Epithelial cell of esophagus (primary cell): ENCODE data around the gene TGOLN2.

Experiments used
- DNase-seq: peaks from one replicate; pipeline ENCODE4 v3.0.0; 2010; ENCODE audit warnings: low read depth
- H3K4me3 ChIP-seq: 2 replicates; pipeline ENCODE4 v1.5.1; 2011; ENCODE audit warnings: mild to moderate bottlenecking, low read length, control low read depth
- TF ChIP-seq, protein P1 (sequence below): IDR thresholded peaks from 2 replicates; pipeline ENCODE4 v1.5.1; 2011; ENCODE audit warnings: low read depth, mild to moderate bottlenecking, low read length, control low read depth, inconsistent platforms; ENCODE audit not compliant: insufficient read depth; ENCODE audit errors: missing control alignments

The TGOLN2 gene

GRCh38 chr2:85327822-85328617 is at the start of gene TGOLN2:
TSS of gene TGOLN2 (minus strand) at chr2:85327989. CDS start at chr2:85327962, 27 bp downstream.
- TF ChIP-seq, protein P1, sequence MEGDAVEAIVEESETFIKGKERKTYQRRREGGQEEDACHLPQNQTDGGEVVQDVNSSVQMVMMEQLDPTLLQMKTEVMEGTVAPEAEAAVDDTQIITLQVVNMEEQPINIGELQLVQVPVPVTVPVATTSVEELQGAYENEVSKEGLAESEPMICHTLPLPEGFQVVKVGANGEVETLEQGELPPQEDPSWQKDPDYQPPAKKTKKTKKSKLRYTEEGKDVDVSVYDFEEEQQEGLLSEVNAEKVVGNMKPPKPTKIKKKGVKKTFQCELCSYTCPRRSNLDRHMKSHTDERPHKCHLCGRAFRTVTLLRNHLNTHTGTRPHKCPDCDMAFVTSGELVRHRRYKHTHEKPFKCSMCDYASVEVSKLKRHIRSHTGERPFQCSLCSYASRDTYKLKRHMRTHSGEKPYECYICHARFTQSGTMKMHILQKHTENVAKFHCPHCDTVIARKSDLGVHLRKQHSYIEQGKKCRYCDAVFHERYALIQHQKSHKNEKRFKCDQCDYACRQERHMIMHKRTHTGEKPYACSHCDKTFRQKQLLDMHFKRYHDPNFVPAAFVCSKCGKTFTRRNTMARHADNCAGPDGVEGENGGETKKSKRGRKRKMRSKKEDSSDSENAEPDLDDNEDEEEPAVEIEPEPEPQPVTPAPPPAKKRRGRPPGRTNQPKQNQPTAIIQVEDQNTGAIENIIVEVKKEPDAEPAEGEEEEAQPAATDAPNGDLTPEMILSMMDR, result no peak
- peak; percentile 92 for DNase-seq
- H3K4me3 ChIP-seq, result peak within 1 kb of the TSS; percentile 88

DNA sequence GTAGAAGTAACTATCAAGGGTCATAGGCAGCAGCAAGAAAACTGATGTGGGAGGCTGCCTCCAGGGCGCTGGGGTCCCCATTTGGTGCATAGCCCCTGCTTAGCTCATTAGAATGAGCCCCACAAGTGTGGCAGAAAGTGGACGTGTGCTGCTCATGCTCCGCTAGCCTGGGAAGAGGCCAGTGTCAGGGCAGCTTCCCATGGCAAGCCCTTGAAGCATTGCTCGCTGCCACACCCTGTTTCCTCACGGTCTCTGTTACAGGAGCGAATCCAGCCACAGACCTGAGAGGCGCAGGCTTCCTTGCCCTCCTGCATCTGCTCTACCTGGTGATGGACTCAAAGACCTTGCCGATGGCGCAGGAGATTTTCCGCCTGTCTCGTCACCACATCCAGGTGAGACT is 49.3 kb upstream of the TGOLN2 start:
- DNase-seq, result no peak
- H3K4me3 ChIP-seq, result no peak overlapping the region
- TF ChIP-seq, protein P1, result no peak

DNA sequence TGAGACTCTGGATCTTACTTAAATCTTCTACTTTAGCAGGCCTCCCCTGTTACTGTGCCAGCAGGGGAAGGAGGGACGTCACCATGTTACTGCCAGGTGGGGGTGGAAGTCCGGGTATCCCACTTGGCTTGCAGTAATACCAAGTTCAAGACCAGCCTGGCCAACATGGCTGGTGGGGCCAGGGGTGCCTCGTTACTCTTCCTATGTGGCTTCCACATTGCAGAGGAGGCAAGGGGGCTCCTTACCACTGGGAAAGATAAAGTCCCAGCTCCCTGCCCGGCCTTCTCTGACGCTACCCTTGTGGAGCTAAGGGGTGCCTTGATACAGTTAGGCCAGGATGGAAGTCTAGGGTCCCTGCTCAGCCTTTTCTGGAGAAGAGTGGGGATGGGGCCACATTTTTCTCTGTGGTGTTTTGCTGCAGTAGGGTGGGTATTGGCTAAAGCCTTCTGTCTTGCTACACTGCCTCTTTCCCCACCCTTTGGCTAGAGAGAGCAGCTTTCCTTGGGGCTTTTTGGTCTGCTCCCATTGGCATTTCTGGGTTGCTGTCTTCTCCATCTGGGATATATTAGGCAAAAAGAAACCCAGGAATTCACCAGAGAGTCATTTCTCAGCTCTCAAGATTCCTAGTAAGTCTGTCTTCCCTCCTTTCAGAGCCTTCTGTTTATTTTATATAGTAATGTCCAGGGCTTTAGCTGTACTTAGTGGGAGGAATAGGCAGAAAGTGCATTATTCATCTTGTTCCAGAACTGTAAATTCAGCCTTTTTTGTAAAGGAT is 48.7 kb upstream of the TGOLN2 start:
- no peak for DNase-seq
- no peak overlapping the region for H3K4me3 ChIP-seq
- TF ChIP-seq, protein P1, result no peak

GRCh38 chr2:85371045-85371444 is 43.3 kb upstream of the TGOLN2 start:
- no peak for DNase-seq
- TF ChIP-seq, protein P1, result no peak
- H3K4me3 ChIP-seq, result no peak overlapping the region

DNA sequence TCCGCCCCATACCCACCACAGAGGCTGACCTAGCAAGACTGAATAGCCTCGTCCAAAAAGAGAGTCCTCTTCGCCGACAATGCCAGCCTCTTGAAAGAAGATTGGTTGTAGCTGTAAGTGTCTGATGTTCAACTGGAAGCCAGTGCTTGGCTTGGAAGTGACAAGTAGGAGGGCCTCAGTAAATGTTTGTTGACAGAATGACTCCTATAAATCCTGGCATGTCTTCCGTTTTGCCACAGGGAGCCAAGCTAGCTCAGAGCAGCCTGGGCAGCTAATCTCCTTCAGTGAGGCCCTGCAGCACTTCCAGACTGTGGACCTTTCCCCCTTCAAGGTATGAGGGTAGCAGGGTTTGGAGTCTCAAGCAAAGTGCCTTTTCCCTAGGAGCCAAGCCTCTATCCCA is 41.7 kb upstream of the TGOLN2 start:
- TF ChIP-seq, protein P1, result no peak
- H3K4me3 ChIP-seq, result no peak overlapping the region
- no peak for DNase-seq

GRCh38 chr2:85368921-85369320 is 41.1 kb upstream of the TGOLN2 start:
- DNase-seq, result no peak
- TF ChIP-seq, protein P1, result no peak
- no peak overlapping the region for H3K4me3 ChIP-seq
